IMR-90 (cell line): ENCODE measurements around the gene RNF130. TPM values are rescaled to one million over a fixed set of nuclear protein-coding genes. Genes with fewer than 3 reads are reported as not detected.

Experiments
- ATAC-seq: fragments of 200-7000 bp; cut with Tn5 transposase; 2 replicates; pipeline ENCODE4 v1.9.1; 2020; ENCODE audit warnings: low read depth, mild to moderate bottlenecking, moderate library complexity
- BruUV-seq: library from RNA; stranded (reverse); fragments of 400-500 nt; replicated peaks from 2 replicates; lab custom pipeline; 2021; lab: Mats Ljungman, UMichigan
- CTCF ChIA-PET: fragments of 300-600 bp; formaldehyde crosslinking; extraction: SDS; loops from one replicate; lab custom pipeline; 2021; ENCODE audit warnings: antibody characterized with exemption; lab: Yijun Ruan, JAX
- POLR2A ChIA-PET: fragments of 300-600 bp; sonication (Branson Sonifier 250); formaldehyde crosslinking; loops from one replicate; lab custom pipeline; 2022; ENCODE audit warnings: antibody characterized with exemption; ENCODE audit not compliant: unreplicated experiment; lab: Charles Lee
- DNase-seq: peaks from one replicate; pipeline ENCODE4 v3.0.0; 2013
- H2AFZ ChIP-seq: replicated peaks from 2 replicates; pipeline ENCODE3; 2013; ENCODE audit warnings: low read length, mild to moderate bottlenecking; ENCODE audit not compliant: poor library complexity
- H2AK5ac ChIP-seq: 2 replicates; pipeline ENCODE4 v1.6.1; 2013; ENCODE audit warnings: low read depth, low read length, inconsistent platforms
- H2AK9ac ChIP-seq: replicated peaks from 2 replicates; pipeline ENCODE3; 2013; ENCODE audit warnings: mild to moderate bottlenecking, low read depth, low read length, moderate library complexity; ENCODE audit not compliant: poor library complexity
- H2BK120ac ChIP-seq: 2 replicates; pipeline ENCODE4 v1.6.1; 2013; ENCODE audit warnings: low read depth, low read length, inconsistent platforms
- H2BK15ac ChIP-seq: 3 replicates; pipeline ENCODE4 v1.6.1; 2013; ENCODE audit warnings: low read depth, low read length, inconsistent platforms
- H2BK20ac ChIP-seq: 2 replicates; pipeline ENCODE4 v1.6.1; 2013; ENCODE audit warnings: low read depth, mild to moderate bottlenecking, inconsistent platforms, low read length, moderate library complexity
- H2BK5ac ChIP-seq: 2 replicates; pipeline ENCODE4 v1.6.1; 2013; ENCODE audit warnings: mild to moderate bottlenecking, low read depth, low read length, inconsistent platforms; ENCODE audit not compliant: poor library complexity, severe bottlenecking
- H3K14ac ChIP-seq: replicated peaks from 2 replicates; pipeline ENCODE4 v1.6.1; 2013; ENCODE audit warnings: low read depth, low read length, inconsistent platforms
- H3K18ac ChIP-seq: 2 replicates; pipeline ENCODE4 v1.6.1; 2013; ENCODE audit warnings: low read depth, low read length, control low read depth
- H3K23ac ChIP-seq: 2 replicates; pipeline ENCODE4 v1.6.1; 2013; ENCODE audit warnings: low read depth, low read length, inconsistent platforms
- H3K27ac ChIP-seq: 2 replicates; pipeline ENCODE4 v1.5.1; 2013; ENCODE audit warnings: mild to moderate bottlenecking, control low read depth, low read length; ENCODE audit not compliant: insufficient read depth
- H3K27me3 ChIP-seq: 2 replicates; pipeline ENCODE4 v1.6.1; 2013; ENCODE audit warnings: low read length; ENCODE audit not compliant: control insufficient read depth, insufficient read depth
- H3K36me3 ChIP-seq: 2 replicates; pipeline ENCODE4 v1.6.1; 2013; ENCODE audit warnings: low read length, mixed read lengths; ENCODE audit not compliant: control insufficient read depth, insufficient read depth
- H3K4ac ChIP-seq: 2 replicates; pipeline ENCODE4 v1.6.1; 2013; ENCODE audit warnings: low read depth, low read length, inconsistent platforms
- H3K4me1 ChIP-seq: 2 replicates; pipeline ENCODE4 v1.6.1; 2013; ENCODE audit warnings: low read length, mixed read lengths; ENCODE audit not compliant: control insufficient read depth, insufficient read depth
- H3K4me2 ChIP-seq: 2 replicates; pipeline ENCODE4 v1.6.1; 2013; ENCODE audit warnings: low read depth, mild to moderate bottlenecking, control low read depth, low read length, moderate library complexity
- H3K4me3 ChIP-seq: 2 replicates; pipeline ENCODE4 v1.5.1; 2013; ENCODE audit warnings: low read depth, mild to moderate bottlenecking, control low read depth, low read length, moderate library complexity; ENCODE audit not compliant: insufficient read depth
- H3K56ac ChIP-seq: 2 replicates; pipeline ENCODE4 v1.6.1; 2013; ENCODE audit warnings: low read length, inconsistent platforms; ENCODE audit not compliant: insufficient read depth; ENCODE audit errors: extremely low read depth
- H3K79me1 ChIP-seq, 2 experiments: 2 replicates each; pipeline ENCODE4 v1.6.1; 2013; ENCODE audit warnings: low read length in 2 of 2, inconsistent platforms in 1 of 2, low read depth in 1 of 2
- H3K9ac ChIP-seq: 2 replicates; pipeline ENCODE4 v1.6.1; 2013; ENCODE audit warnings: low read depth, low read length, control low read depth
- H3K9me1 ChIP-seq: 2 replicates; pipeline ENCODE4 v1.6.1; 2013; ENCODE audit warnings: low read length, inconsistent platforms; ENCODE audit not compliant: insufficient read depth
- H3K9me3 ChIP-seq: 2 replicates; pipeline ENCODE4 v1.6.1; 2013; ENCODE audit warnings: low read length; ENCODE audit not compliant: control insufficient read depth, insufficient read depth
- H4K20me1 ChIP-seq: 2 replicates; pipeline ENCODE4 v1.6.1; 2013; ENCODE audit warnings: low read length, inconsistent platforms; ENCODE audit not compliant: insufficient read depth
- H4K5ac ChIP-seq: 2 replicates; pipeline ENCODE4 v1.6.1; 2013; ENCODE audit warnings: mild to moderate bottlenecking, low read depth, low read length, control low read depth
- H4K8ac ChIP-seq, 2 experiments: 2 replicates each; pipeline ENCODE4 v1.6.1; 2013; ENCODE audit warnings: low read depth in 2 of 2, low read length in 2 of 2, control low read depth in 1 of 2, inconsistent platforms in 1 of 2
- H4K91ac ChIP-seq: 2 replicates; pipeline ENCODE4 v1.6.1; 2013; ENCODE audit warnings: low read depth, low read length, inconsistent platforms; ENCODE audit not compliant: insufficient read depth
- CHD1 ChIP-seq: IDR thresholded peaks from 2 replicates; pipeline ENCODE4 v1.6.1; 2012; ENCODE audit warnings: low read depth, low read length, improper control_type of control experiment
- MAFK ChIP-seq: IDR thresholded peaks from 2 replicates; pipeline ENCODE4 v1.6.1; 2012; ENCODE audit warnings: low read depth, low read length, improper control_type of control experiment
- MXI1 ChIP-seq: IDR thresholded peaks from 2 replicates; pipeline ENCODE4 v1.6.1; 2012; ENCODE audit warnings: low read depth, mild to moderate bottlenecking, low read length, moderate library complexity, borderline replicate concordance
- POLR2A ChIP-seq: IDR thresholded peaks from 2 replicates; pipeline ENCODE4 v1.6.1; 2012; ENCODE audit warnings: mild to moderate bottlenecking, low read depth, low read length
- RFX5 ChIP-seq: IDR thresholded peaks from 2 replicates; pipeline ENCODE4 v1.8.0; 2012; ENCODE audit warnings: low read depth, mild to moderate bottlenecking, low read length, moderate library complexity
- SMC3 ChIP-seq: fragments of 150-350 bp; IDR thresholded peaks from 2 replicates; pipeline ENCODE4 v1.6.1; 2016; ENCODE audit warnings: low read depth, mild to moderate bottlenecking, antibody characterized with exemption, low read length, moderate library complexity
- WGBS, 2 experiments: methylation state at CpG; one replicate each; pipeline versions ENCODE4 v1.1.5 to v1.1.7; 2013; ENCODE audit warnings: missing lambda C conversion rate in 2 of 2; ENCODE audit not compliant: insufficient read length in 1 of 2; ENCODE audit errors: extremely low coverage in 2 of 2; 5-methylcytosine and 5-hydroxymethylcytosine counted together
- dilution Hi-C: fragments of 300-500 bp; cut with HindIII; formaldehyde crosslinking; loops from one replicate; pipeline ENCODE4 v1.14.3; 2018; ENCODE audit warnings: low sequenced_read_pairs; ENCODE audit not compliant: unreplicated experiment
- in situ Hi-C: fragments of 300-500 bp; cut with MboI; formaldehyde crosslinking; loops from 3 replicates; pipeline ENCODE4 v1.14.3; 2019; ENCODE audit warnings: low sequenced_read_pairs, inconsistent platforms, mixed read lengths
- intact Hi-C: fragments of 100-400 bp; cut with micrococcal nuclease; formaldehyde crosslinking; loops from 2 replicates; pipeline ENCODE4 v1.10.0; 2022
- polyA plus RNA-seq, 3 experiments: library from polyadenylated mRNA; depleted of rRNA; stranded (reverse); fragments of >200 nt; gene quantifications; 2 replicates each; pipeline ENCODE4 v1.2.3, GENCODE V29; 2012; ENCODE audit warnings: low replicate concordance in 1 of 3
- total RNA-seq: library from RNA; depleted of rRNA; stranded (reverse); fragments of >200 nt; gene quantifications from 2 replicates; pipeline ENCODE4 v1.2.3, GENCODE V29; 2012
- TF ChIP-seq, protein P1 (sequence below): fragments of 150-350 bp; IDR thresholded peaks from 2 replicates; pipeline ENCODE4 v1.6.1; 2016; ENCODE audit warnings: low read depth, mild to moderate bottlenecking, low read length, moderate library complexity, borderline replicate concordance

The RNF130 gene
- total and polyA plus RNA-seq, 2 of the 4 experiments (the other 2 are of a cell fraction), result 12.9 to 21.7 TPM

DNA sequence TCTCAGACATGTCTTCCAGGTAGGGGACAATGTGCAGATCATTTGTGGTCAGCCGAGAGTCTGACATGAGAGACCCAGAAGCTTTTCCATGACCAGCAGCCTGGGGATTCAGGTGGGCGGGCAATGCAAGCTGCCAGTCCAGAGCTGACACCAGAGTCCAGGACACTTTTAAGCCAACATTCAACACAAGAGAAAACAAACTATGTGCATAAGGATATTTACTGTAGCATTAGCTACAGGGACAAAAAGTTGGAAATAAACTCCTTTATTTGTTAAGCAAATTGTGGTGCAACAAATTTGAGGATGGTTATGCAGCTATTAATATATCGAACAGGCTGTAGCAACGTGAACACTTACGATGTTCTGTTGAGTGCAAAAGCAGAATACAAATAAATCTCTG is 9.9 kb upstream of the RNF130 start:
- Histone ChIP-seq H2BK5ac (no peak overlapping the region), H3K4me3 (no peak overlapping the region), H3K27ac (no peak overlapping the region), H4K5ac (no peak overlapping the region), H3K9me1 (no peaks in the 10 kb centered on the region), H2AFZ (no peak overlapping the region), H3K18ac (no peak overlapping the region), H3K9ac (no peak overlapping the region), H3K14ac (no peak overlapping the region), H2BK20ac (no peak overlapping the region), H3K4ac (no peak overlapping the region), H3K9me3 (no peaks in the 10 kb centered on the region), H3K4me2 (no peak overlapping the region), H3K79me1 (no peaks in the 10 kb centered on the region), H2AK9ac (no peak overlapping the region), H2AK5ac (no peak overlapping the region), H4K8ac (no peak overlapping the region), H3K27me3 (peaks cover 22% of the 10 kb centered on the region; the same call in 1 of the 2 replicates), H3K23ac (no peak overlapping the region), H3K4me1 (no peaks in the 10 kb centered on the region), H2BK15ac (no peak overlapping the region), H2BK120ac (no peak overlapping the region), H4K20me1 (no peaks in the 10 kb centered on the region), H3K36me3 (no peaks in the 10 kb centered on the region), H3K56ac (no peak overlapping the region), H4K91ac (no peak overlapping the region)
- no peak for ATAC-seq
- no CpG with 5 or more reads among the region's 5 CpGs for WGBS, 2 experiments
- intact Hi-C loops, result no loop called here
- no TSS peak for BruUV-seq
- DNase-seq, result no peak
- TF ChIP-seq, protein P1, sequence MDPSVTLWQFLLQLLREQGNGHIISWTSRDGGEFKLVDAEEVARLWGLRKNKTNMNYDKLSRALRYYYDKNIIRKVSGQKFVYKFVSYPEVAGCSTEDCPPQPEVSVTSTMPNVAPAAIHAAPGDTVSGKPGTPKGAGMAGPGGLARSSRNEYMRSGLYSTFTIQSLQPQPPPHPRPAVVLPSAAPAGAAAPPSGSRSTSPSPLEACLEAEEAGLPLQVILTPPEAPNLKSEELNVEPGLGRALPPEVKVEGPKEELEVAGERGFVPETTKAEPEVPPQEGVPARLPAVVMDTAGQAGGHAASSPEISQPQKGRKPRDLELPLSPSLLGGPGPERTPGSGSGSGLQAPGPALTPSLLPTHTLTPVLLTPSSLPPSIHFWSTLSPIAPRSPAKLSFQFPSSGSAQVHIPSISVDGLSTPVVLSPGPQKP, result no peak
- no peak for TF ChIP-seq MAFK
- TF ChIP-seq POLR2A, result no peak
- TF ChIP-seq MXI1, result no peak
- no peak for TF ChIP-seq SMC3
- TF ChIP-seq CHD1, result no peak
- TF ChIP-seq RFX5, result no peak
- dilution Hi-C loops, result no loop called here
- ChIA-PET POLR2A (no interaction called here), CTCF (interaction anchor here (0.6 kb wide), 1 partner anchor 17 kb away, joined by 3 read pairs; no protein-coding TSS in a partner anchor)
- in situ Hi-C loops, result no loop called here
